Measurements from ENCODE around the gene GAB2. TPM values are rescaled to one million over a fixed set of nuclear protein-coding genes. Genes with fewer than 3 reads are reported as not detected.

GAB2 gene
- total RNA-seq, 1 experiment from 2014 or later = 3.3 TPM

GRCh38 chr11:78336877-78337553 lies 80.6 kb downstream of the GAB2 start:
- H4K5ac ChIP-seq (ENCODE audit: insufficient read length, low read depth, low read length) = no peak overlapping the region
- no peak overlapping the region for H3K14ac ChIP-seq (ENCODE audit: insufficient read depth, low read length)
- H3K4me1 ChIP-seq (ENCODE audit: insufficient read depth, low read length) = no peaks in the 10 kb centered on the region
- TF ChIP-seq, protein P1, sequence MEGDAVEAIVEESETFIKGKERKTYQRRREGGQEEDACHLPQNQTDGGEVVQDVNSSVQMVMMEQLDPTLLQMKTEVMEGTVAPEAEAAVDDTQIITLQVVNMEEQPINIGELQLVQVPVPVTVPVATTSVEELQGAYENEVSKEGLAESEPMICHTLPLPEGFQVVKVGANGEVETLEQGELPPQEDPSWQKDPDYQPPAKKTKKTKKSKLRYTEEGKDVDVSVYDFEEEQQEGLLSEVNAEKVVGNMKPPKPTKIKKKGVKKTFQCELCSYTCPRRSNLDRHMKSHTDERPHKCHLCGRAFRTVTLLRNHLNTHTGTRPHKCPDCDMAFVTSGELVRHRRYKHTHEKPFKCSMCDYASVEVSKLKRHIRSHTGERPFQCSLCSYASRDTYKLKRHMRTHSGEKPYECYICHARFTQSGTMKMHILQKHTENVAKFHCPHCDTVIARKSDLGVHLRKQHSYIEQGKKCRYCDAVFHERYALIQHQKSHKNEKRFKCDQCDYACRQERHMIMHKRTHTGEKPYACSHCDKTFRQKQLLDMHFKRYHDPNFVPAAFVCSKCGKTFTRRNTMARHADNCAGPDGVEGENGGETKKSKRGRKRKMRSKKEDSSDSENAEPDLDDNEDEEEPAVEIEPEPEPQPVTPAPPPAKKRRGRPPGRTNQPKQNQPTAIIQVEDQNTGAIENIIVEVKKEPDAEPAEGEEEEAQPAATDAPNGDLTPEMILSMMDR (conservative IDR thresholded peaks at IDR 0.05) = no peak
- H3T11ph ChIP-seq (ENCODE audit: low read length) = no peak overlapping the region
- H2BK12ac ChIP-seq (ENCODE audit: insufficient read length, low read depth, low read length) = no peak overlapping the region
- no peak overlapping the region for H2BK20ac ChIP-seq (ENCODE audit: low read depth, low read length, poor library complexity, severe bottlenecking)
- no peaks in the 10 kb centered on the region for H3K79me2 ChIP-seq (ENCODE audit: insufficient read depth, low read length)
- no peak overlapping the region for H2BK5ac ChIP-seq (ENCODE audit: insufficient read length, low read length)
- no peak overlapping the region for H2BK120ac ChIP-seq (ENCODE audit: low read depth, low read length, poor library complexity, severe bottlenecking)
- no peaks in the 10 kb centered on the region for H3K79me1 ChIP-seq (ENCODE audit: insufficient read depth, low read depth, low read length, poor library complexity, severe bottlenecking)
- no peak overlapping the region for H3K27ac ChIP-seq (ENCODE audit: insufficient read length, low read depth, low read length)
- no peak overlapping the region for H4K91ac ChIP-seq (ENCODE audit: insufficient read length, low read depth, low read length)
- peaks cover 0 to 5% of the 10 kb centered on the region in 2 experiments; a peak in 3 of 5 replicates for H3K9me3 Mint-ChIP-seq
- H2AK5ac ChIP-seq (ENCODE audit: insufficient read length, low read length) = no peak overlapping the region
- no peak overlapping the region for H3K56ac ChIP-seq (ENCODE audit: insufficient read length, low read depth, low read length)
- H3K4ac ChIP-seq (ENCODE audit: low read depth, low read length) = no peak overlapping the region
- no peaks in the 10 kb centered on the region for H3K27me3 ChIP-seq (ENCODE audit: insufficient read depth, low read length)
- no peak overlapping the region for H4K8ac ChIP-seq (replicated peaks; ENCODE audit: insufficient read length, low read depth, low read length)
- H3K27ac Mint-ChIP-seq = no peak overlapping the region
- peaks cover 0 to 2% of the 10 kb centered on the region in 2 experiments; a peak in 2 of 4 replicates for H3K4me1 Mint-ChIP-seq
- H3K36me3 Mint-ChIP-seq (ENCODE audit: insufficient read depth in 1 of 3, low read depth in 3 of 3) = peaks cover 0 to 6% (median 4%) of the 10 kb centered on the region in 3 experiments; a peak in 3 of 7 replicates
- no peak overlapping the region for H3K18ac ChIP-seq (ENCODE audit: insufficient read length, low read depth, low read length)
- no peak overlapping the region for H3K9ac ChIP-seq (ENCODE audit: extremely low read depth, insufficient read length, low read length)
- H4K20me1 ChIP-seq (ENCODE audit: control insufficient read depth, insufficient read depth, insufficient read length) = no peaks in the 10 kb centered on the region
- DNase-seq = no peak
- no CpG with 5 or more reads among the region's 4 CpGs for WGBS (ENCODE audit: extremely low coverage, insufficient read length, low lambda C conversion rate)
- no peak overlapping the region for H2AFZ ChIP-seq (ENCODE audit: low read length)
- no peak overlapping the region for H2BK15ac ChIP-seq (ENCODE audit: low read depth, low read length)
- H3K4me2 ChIP-seq (ENCODE audit: insufficient read depth, insufficient read length, low read length) = no peak overlapping the region
- H3K4me3 Mint-ChIP-seq = no peak overlapping the region
- no peak overlapping the region for H3K23ac ChIP-seq (ENCODE audit: insufficient read length, low read depth, low read length)
- H3K9me3 ChIP-seq (ENCODE audit: control insufficient read depth, low read depth, low read length) = no peaks in the 10 kb centered on the region
- no peaks in the 10 kb centered on the region for H3K27me3 Mint-ChIP-seq (ENCODE audit: low read depth)
- H3K23me2 ChIP-seq (ENCODE audit: insufficient read length, low read depth, low read length, poor library complexity, severe bottlenecking) = no peaks in the 10 kb centered on the region

Data from H9 (cell line).